ENCODE data around the gene MAPK10. TPM values are rescaled to one million over a fixed set of nuclear protein-coding genes. Genes with fewer than 3 reads are reported as not detected.

The MAPK10 gene
- total RNA-seq, 1 experiment from 2014 or later = 3.6 TPM

- no peaks in the 10 kb centered on the region for H3K9me3 Mint-ChIP-seq (ENCODE audit: low read depth, unreplicated experiment)
- no peaks in the 10 kb centered on the region for H3K4me1 Mint-ChIP-seq (ENCODE audit: low read depth, unreplicated experiment)
- no peak overlapping the region for H3K27ac Mint-ChIP-seq (ENCODE audit: unreplicated experiment)
- intact Hi-C loops (cut with micrococcal nuclease; ENCODE audit: unreplicated experiment) = no loop called here
- H3K4me3 Mint-ChIP-seq (ENCODE audit: low read depth, unreplicated experiment) = no peak overlapping the region
- no peaks in the 10 kb centered on the region for H3K36me3 Mint-ChIP-seq (ENCODE audit: insufficient read depth, unreplicated experiment)
- TF ChIP-seq CTCF (IDR thresholded peaks at IDR 0.05; ENCODE audit: unreplicated experiment) = no peak
- CTCF ChIA-PET = no interaction called here
- BruUV-seq (replicated peaks) = no TSS peak
- no peaks in the 10 kb centered on the region for H3K27me3 Mint-ChIP-seq (ENCODE audit: unreplicated experiment)
- no peak for DNase-seq
These were observed 200.6 kb downstream of the MAPK10 start for GRCh38 chr4:86159216-86159615.

GRCh38 chr4:86156531-86156930 lies 203.3 kb downstream of the MAPK10 start:
- no peak overlapping the region for H3K27ac Mint-ChIP-seq (ENCODE audit: unreplicated experiment)
- intact Hi-C loops (cut with micrococcal nuclease; ENCODE audit: unreplicated experiment) = no loop called here
- no TSS peak for BruUV-seq (replicated peaks)
- H3K4me3 Mint-ChIP-seq (ENCODE audit: low read depth, unreplicated experiment) = no peak overlapping the region
- no peaks in the 10 kb centered on the region for H3K36me3 Mint-ChIP-seq (ENCODE audit: insufficient read depth, unreplicated experiment)
- no peak for TF ChIP-seq CTCF (IDR thresholded peaks at IDR 0.05; ENCODE audit: unreplicated experiment)
- H3K4me1 Mint-ChIP-seq (ENCODE audit: low read depth, unreplicated experiment) = no peaks in the 10 kb centered on the region
- DNase-seq = no peak
- H3K27me3 Mint-ChIP-seq (ENCODE audit: unreplicated experiment) = no peaks in the 10 kb centered on the region
- CTCF ChIA-PET = interaction anchor here (0.6 to 0.8 kb wide), 2 partner anchors 11 to 1747 kb away, joined by 3 read pairs; no protein-coding TSS in a partner anchor
- H3K9me3 Mint-ChIP-seq (ENCODE audit: low read depth, unreplicated experiment) = no peaks in the 10 kb centered on the region

- H3K27ac Mint-ChIP-seq (ENCODE audit: unreplicated experiment) = no peak overlapping the region
- BruUV-seq (replicated peaks) = no TSS peak
- H3K4me3 Mint-ChIP-seq (ENCODE audit: low read depth, unreplicated experiment) = no peak overlapping the region
- CTCF ChIA-PET = interaction anchor here (0.8 kb wide), 1 partner anchor 10 kb away, joined by 3 read pairs; no protein-coding TSS in a partner anchor
- no peaks in the 10 kb centered on the region for H3K4me1 Mint-ChIP-seq (ENCODE audit: low read depth, unreplicated experiment)
- intact Hi-C loops (cut with micrococcal nuclease; ENCODE audit: unreplicated experiment) = no loop called here
- no peaks in the 10 kb centered on the region for H3K36me3 Mint-ChIP-seq (ENCODE audit: insufficient read depth, unreplicated experiment)
- H3K27me3 Mint-ChIP-seq (ENCODE audit: unreplicated experiment) = no peaks in the 10 kb centered on the region
- no peak for TF ChIP-seq CTCF (IDR thresholded peaks at IDR 0.05; ENCODE audit: unreplicated experiment)
- no peak for DNase-seq
- H3K9me3 Mint-ChIP-seq (ENCODE audit: low read depth, unreplicated experiment) = no peaks in the 10 kb centered on the region
These were observed 204.1 kb downstream of the MAPK10 start for GRCh38 chr4:86155766-86156165.

GRCh38 chr4:86152454-86152853 lies 207.4 kb downstream of the MAPK10 start:
- DNase-seq = no peak
- no peaks in the 10 kb centered on the region for H3K27me3 Mint-ChIP-seq (ENCODE audit: unreplicated experiment)
- intact Hi-C loops (cut with micrococcal nuclease; ENCODE audit: unreplicated experiment) = no loop called here
- BruUV-seq (replicated peaks) = no TSS peak
- no peaks in the 10 kb centered on the region for H3K9me3 Mint-ChIP-seq (ENCODE audit: low read depth, unreplicated experiment)
- no peak overlapping the region for H3K27ac Mint-ChIP-seq (ENCODE audit: unreplicated experiment)
- CTCF ChIA-PET = interaction anchor here (0.6 kb wide), 1 partner anchor 41 kb away, joined by 3 read pairs; no protein-coding TSS in a partner anchor
- H3K36me3 Mint-ChIP-seq (ENCODE audit: insufficient read depth, unreplicated experiment) = no peaks in the 10 kb centered on the region
- no peak for TF ChIP-seq CTCF (IDR thresholded peaks at IDR 0.05; ENCODE audit: unreplicated experiment)
- no peak overlapping the region for H3K4me3 Mint-ChIP-seq (ENCODE audit: low read depth, unreplicated experiment)
- peaks cover 12% of the 10 kb centered on the region for H3K4me1 Mint-ChIP-seq (ENCODE audit: low read depth, unreplicated experiment)

Measured in Calu3 (cell line).